Upper lobe of left lung (tissue), 4 donors: ENCODE results near the gene KLHL9.

Experiments used
- CTCF ChIP-seq, 6 experiments: fragments of 450-650 bp in 4 of 6; fragments of 200-600 bp in 2 of 6; sonication (generic) in 2 of 6; IDR thresholded peaks; one replicate each; pipeline ENCODE4 v1.5.1; 2016 to 2019; ENCODE audit warnings: antibody characterized with exemption in 6 of 6
- POLR2AphosphoS5 ChIP-seq, 2 donors: sonication (generic); formaldehyde crosslinking; IDR thresholded peaks; one replicate each; pipeline ENCODE4 v1.5.1; 2017; ENCODE audit warnings: antibody characterized with exemption in 2 of 2

GRCh38 chr9:21322911-21323461 lies 12.2 kb downstream of the KLHL9 start:
- TF ChIP-seq CTCF (IDR thresholded peaks at IDR 0.05), result no peak
- TF ChIP-seq POLR2AphosphoS5 (IDR thresholded peaks at IDR 0.05), result no peak
